Activated CD4-positive, alpha-beta T cell treated with anti-CD3 and anti-CD28 coated beads, Interleukin-2, amount 10 ng/mL, durations not matched to agents 24 days and 14 days (primary cell): ENCODE measurements around the gene FAM204A. TPM values are rescaled to one million over a fixed set of nuclear protein-coding genes. Genes with fewer than 3 reads are reported as not detected.

Experiments
- DNase-seq: peaks from one replicate; pipeline ENCODE4 v3.0.0; 2022
- H3K27ac Mint-ChIP-seq: one replicate; pipeline ENCODE4 v1.8.0; 2022; ENCODE audit warnings: mild to moderate bottlenecking, mixed read lengths
- H3K27me3 Mint-ChIP-seq: one replicate; pipeline ENCODE4 v1.8.0; 2022; ENCODE audit warnings: mixed read lengths
- H3K36me3 Mint-ChIP-seq: one replicate; pipeline ENCODE4 v1.8.0; 2022; ENCODE audit warnings: low read depth, mild to moderate bottlenecking, mixed read lengths
- H3K4me1 Mint-ChIP-seq: one replicate; pipeline ENCODE4 v1.8.0; 2021; ENCODE audit warnings: mixed read lengths
- H3K4me3 Mint-ChIP-seq: one replicate; pipeline ENCODE4 v1.8.0; 2022; ENCODE audit warnings: mild to moderate bottlenecking, moderate library complexity, mixed read lengths
- H3K9me3 Mint-ChIP-seq: one replicate; pipeline ENCODE4 v1.8.0; 2021; ENCODE audit warnings: mixed read lengths
- intact Hi-C: fragments of 100-400 bp; cut with micrococcal nuclease; formaldehyde crosslinking; loops from one replicate; pipeline ENCODE4 v1.15.1; 2023
- total RNA-seq: library from RNA; stranded (reverse); gene quantifications from 2 replicates; pipeline ENCODE4 v1.2.3, GENCODE V29; 2022

FAM204A gene
- total RNA-seq, 1 donor from 2014 or later, result 60.0 TPM

GRCh38 chr10:118314882-118315281, 27.2 kb downstream of the FAM204A start:
- DNase-seq, result no peak
- no peaks in the 10 kb centered on the region for H3K9me3 Mint-ChIP-seq
- H3K27ac Mint-ChIP-seq, result no peak overlapping the region
- no peaks in the 10 kb centered on the region for H3K27me3 Mint-ChIP-seq
- H3K4me1 Mint-ChIP-seq, result no peaks in the 10 kb centered on the region
- H3K36me3 Mint-ChIP-seq, result peaks cover 18% of the 10 kb centered on the region
- no peak overlapping the region for H3K4me3 Mint-ChIP-seq
- intact Hi-C loops, result no loop called here

- intact Hi-C loops, result no loop called here
- H3K4me1 Mint-ChIP-seq, result no peaks in the 10 kb centered on the region
- no peaks in the 10 kb centered on the region for H3K9me3 Mint-ChIP-seq
Measured at GRCh38 chr10:118311505-118311904, 30.6 kb downstream of the FAM204A start.

GRCh38 chr10:118310822-118311221, 31.3 kb downstream of the FAM204A start:
- intact Hi-C loops, result no loop called here
- H3K36me3 Mint-ChIP-seq, result peaks cover 26% of the 10 kb centered on the region
- DNase-seq, result no peak
- no peak overlapping the region for H3K4me3 Mint-ChIP-seq
- H3K4me1 Mint-ChIP-seq, result no peaks in the 10 kb centered on the region
- H3K27me3 Mint-ChIP-seq, result no peaks in the 10 kb centered on the region
- H3K27ac Mint-ChIP-seq, result no peak overlapping the region
- H3K9me3 Mint-ChIP-seq, result no peaks in the 10 kb centered on the region

More at GRCh38 chr10:118311505-118311904, 30.6 kb downstream of the FAM204A start:
- no peak for DNase-seq
- H3K36me3 Mint-ChIP-seq, result peaks cover 23% of the 10 kb centered on the region
- H3K27ac Mint-ChIP-seq, result no peak overlapping the region
- H3K27me3 Mint-ChIP-seq, result no peaks in the 10 kb centered on the region
- no peak overlapping the region for H3K4me3 Mint-ChIP-seq

GRCh38 chr10:118309911-118310310, 32.2 kb downstream of the FAM204A start:
- Mint-ChIP-seq H3K4me1 (no peaks in the 10 kb centered on the region), H3K27ac (no peak overlapping the region), H3K9me3 (no peaks in the 10 kb centered on the region), H3K4me3 (no peak overlapping the region), H3K36me3 (peaks cover 27% of the 10 kb centered on the region), H3K27me3 (no peaks in the 10 kb centered on the region)
- intact Hi-C loops, result no loop called here
- DNase-seq, result no peak

GRCh38 chr10:118308664-118309063, 33.5 kb downstream of the FAM204A start:
- Mint-ChIP-seq H3K27ac (no peak overlapping the region), H3K4me1 (no peaks in the 10 kb centered on the region), H3K4me3 (no peak overlapping the region), H3K36me3 (peaks cover 26% of the 10 kb centered on the region), H3K9me3 (no peaks in the 10 kb centered on the region), H3K27me3 (no peaks in the 10 kb centered on the region)
- intact Hi-C loops, result no loop called here
- DNase-seq, result no peak

- H3K36me3 Mint-ChIP-seq, result peaks cover 23% of the 10 kb centered on the region
- H3K27ac Mint-ChIP-seq, result no peak overlapping the region
- intact Hi-C loops, result no loop called here
- no peaks in the 10 kb centered on the region for H3K27me3 Mint-ChIP-seq
- H3K4me1 Mint-ChIP-seq, result no peaks in the 10 kb centered on the region
- H3K9me3 Mint-ChIP-seq, result no peaks in the 10 kb centered on the region
- DNase-seq, result no peak
- H3K4me3 Mint-ChIP-seq, result no peak overlapping the region
Measured at GRCh38 chr10:118307859-118308258, 34.3 kb downstream of the FAM204A start.

GRCh38 chr10:118307220-118307619, 34.9 kb downstream of the FAM204A start:
- H3K36me3 Mint-ChIP-seq, result peaks cover 21% of the 10 kb centered on the region
- no peak overlapping the region for H3K4me3 Mint-ChIP-seq
- no peaks in the 10 kb centered on the region for H3K4me1 Mint-ChIP-seq
- no peak for DNase-seq
- intact Hi-C loops, result no loop called here
- no peaks in the 10 kb centered on the region for H3K27me3 Mint-ChIP-seq
- no peak overlapping the region for H3K27ac Mint-ChIP-seq
- no peaks in the 10 kb centered on the region for H3K9me3 Mint-ChIP-seq

- DNase-seq, result no peak
- Mint-ChIP-seq H3K4me1 (no peaks in the 10 kb centered on the region), H3K27ac (no peak overlapping the region), H3K27me3 (no peaks in the 10 kb centered on the region), H3K36me3 (peaks cover 14% of the 10 kb centered on the region), H3K4me3 (no peak overlapping the region), H3K9me3 (no peaks in the 10 kb centered on the region)
- intact Hi-C loops, result no loop called here
Measured at GRCh38 chr10:118305730-118306129, 36.4 kb downstream of the FAM204A start.

- no peak overlapping the region for H3K4me3 Mint-ChIP-seq
- H3K27me3 Mint-ChIP-seq, result no peaks in the 10 kb centered on the region
- DNase-seq, result no peak
- H3K27ac Mint-ChIP-seq, result no peak overlapping the region
- peaks cover 11% of the 10 kb centered on the region for H3K36me3 Mint-ChIP-seq
- intact Hi-C loops, result no loop called here
- H3K9me3 Mint-ChIP-seq, result no peaks in the 10 kb centered on the region
- no peaks in the 10 kb centered on the region for H3K4me1 Mint-ChIP-seq
Measured at GRCh38 chr10:118304521-118304920, 37.6 kb downstream of the FAM204A start.

- Mint-ChIP-seq H3K27ac (no peak overlapping the region), H3K4me3 (no peak overlapping the region), H3K27me3 (no peaks in the 10 kb centered on the region), H3K4me1 (no peaks in the 10 kb centered on the region), H3K36me3 (peaks cover 4% of the 10 kb centered on the region), H3K9me3 (no peaks in the 10 kb centered on the region)
- no peak for DNase-seq
- intact Hi-C loops, result no loop called here
Measured at GRCh38 chr10:118301211-118301610, 40.9 kb downstream of the FAM204A start.

- Mint-ChIP-seq H3K4me1 (no peaks in the 10 kb centered on the region), H3K27me3 (no peaks in the 10 kb centered on the region), H3K9me3 (no peaks in the 10 kb centered on the region), H3K36me3 (peaks cover 2% of the 10 kb centered on the region), H3K4me3 (no peak overlapping the region), H3K27ac (no peak overlapping the region)
- DNase-seq, result no peak
- intact Hi-C loops, result no loop called here
Measured at GRCh38 chr10:118300320-118300719, 41.8 kb downstream of the FAM204A start.

- no peaks in the 10 kb centered on the region for H3K9me3 Mint-ChIP-seq
- no peak for DNase-seq
- intact Hi-C loops, result no loop called here
- no peaks in the 10 kb centered on the region for H3K36me3 Mint-ChIP-seq
- no peaks in the 10 kb centered on the region for H3K27me3 Mint-ChIP-seq
- H3K27ac Mint-ChIP-seq, result no peak overlapping the region
- no peak overlapping the region for H3K4me3 Mint-ChIP-seq
- no peaks in the 10 kb centered on the region for H3K4me1 Mint-ChIP-seq
Measured at GRCh38 chr10:118298787-118299186, 43.3 kb downstream of the FAM204A start.

- no peak for DNase-seq
- no peaks in the 10 kb centered on the region for H3K36me3 Mint-ChIP-seq
- H3K4me1 Mint-ChIP-seq, result no peaks in the 10 kb centered on the region
- no peak overlapping the region for H3K4me3 Mint-ChIP-seq
- H3K27me3 Mint-ChIP-seq, result peaks cover 30% of the 10 kb centered on the region
- no peaks in the 10 kb centered on the region for H3K9me3 Mint-ChIP-seq
- H3K27ac Mint-ChIP-seq, result no peak overlapping the region
- intact Hi-C loops, result no loop called here
Measured at GRCh38 chr10:118291122-118291521, 51.0 kb downstream of the FAM204A start.

- DNase-seq, result no peak
- H3K27ac Mint-ChIP-seq, result no peak overlapping the region
- peaks cover 31% of the 10 kb centered on the region for H3K27me3 Mint-ChIP-seq
- no peaks in the 10 kb centered on the region for H3K9me3 Mint-ChIP-seq
- no peaks in the 10 kb centered on the region for H3K4me1 Mint-ChIP-seq
- intact Hi-C loops, result no loop called here
- H3K36me3 Mint-ChIP-seq, result no peaks in the 10 kb centered on the region
- H3K4me3 Mint-ChIP-seq, result no peak overlapping the region
Measured at GRCh38 chr10:118290471-118290995, 51.6 kb downstream of the FAM204A start.

- DNase-seq, result no peak
- Mint-ChIP-seq H3K27me3 (peaks cover 28% of the 10 kb centered on the region), H3K4me3 (no peak overlapping the region), H3K36me3 (no peaks in the 10 kb centered on the region), H3K27ac (no peak overlapping the region), H3K9me3 (no peaks in the 10 kb centered on the region), H3K4me1 (no peaks in the 10 kb centered on the region)
- intact Hi-C loops, result no loop called here
Measured at GRCh38 chr10:118287076-118287806, 54.9 kb downstream of the FAM204A start.
